Measurements from ENCODE around the gene PRR14.
"Not testable (repeated sequence)": the region's sequence is repeated elsewhere in the genome, so short reads cannot be mapped to it uniquely, and the experiment has no call there.

Gene PRR14

GRCh38 chr16:30633526-30633925 is 17.2 kb upstream of the PRR14 start:
- DNase-seq = no peak

DNA sequence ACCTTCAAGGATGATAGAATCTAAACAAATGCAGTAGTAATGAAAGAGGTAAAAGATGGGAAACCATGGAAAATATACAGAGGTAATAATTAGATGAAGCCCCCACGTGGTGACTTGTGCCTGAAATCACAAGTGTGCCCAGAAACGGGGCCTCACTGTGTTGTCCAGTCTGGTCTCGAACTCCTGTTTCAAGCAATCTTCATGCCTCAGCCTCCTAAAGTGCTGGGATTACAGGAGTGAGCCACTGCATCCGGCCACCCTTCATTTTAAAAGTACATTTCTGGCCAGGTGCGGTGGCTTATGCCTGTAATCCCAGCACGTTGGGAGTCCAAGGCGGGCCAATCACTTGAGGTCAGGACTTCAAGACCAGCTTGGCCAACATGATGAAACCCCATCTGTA is 14.2 kb upstream of the PRR14 start:
- no peak for DNase-seq

DNA sequence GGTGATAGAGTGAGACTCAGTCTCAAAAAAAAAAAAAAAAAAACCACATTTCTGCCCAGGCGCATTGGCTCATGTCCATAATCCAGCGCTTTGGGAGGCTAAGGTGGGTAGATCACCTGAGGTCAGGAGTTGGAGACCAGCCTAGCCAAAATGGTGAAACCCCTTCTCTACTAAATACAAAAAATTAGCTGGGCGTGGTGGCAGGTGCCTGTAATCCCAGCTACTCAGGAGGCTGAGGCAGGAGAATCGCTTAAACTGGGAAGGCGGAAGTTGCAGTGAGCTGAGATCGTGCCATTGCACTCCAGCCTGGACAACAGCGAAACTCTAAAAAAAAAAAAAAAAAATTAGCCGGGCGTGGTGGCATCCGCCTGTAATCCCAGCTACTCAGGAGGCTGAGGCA is 13.6 kb upstream of the PRR14 start:
- not testable (repeated sequence) for DNase-seq

- peak; percentile 66 for DNase-seq
Observed at GRCh38 chr16:30637944-30638343, 12.8 kb upstream of the PRR14 start.

DNA sequence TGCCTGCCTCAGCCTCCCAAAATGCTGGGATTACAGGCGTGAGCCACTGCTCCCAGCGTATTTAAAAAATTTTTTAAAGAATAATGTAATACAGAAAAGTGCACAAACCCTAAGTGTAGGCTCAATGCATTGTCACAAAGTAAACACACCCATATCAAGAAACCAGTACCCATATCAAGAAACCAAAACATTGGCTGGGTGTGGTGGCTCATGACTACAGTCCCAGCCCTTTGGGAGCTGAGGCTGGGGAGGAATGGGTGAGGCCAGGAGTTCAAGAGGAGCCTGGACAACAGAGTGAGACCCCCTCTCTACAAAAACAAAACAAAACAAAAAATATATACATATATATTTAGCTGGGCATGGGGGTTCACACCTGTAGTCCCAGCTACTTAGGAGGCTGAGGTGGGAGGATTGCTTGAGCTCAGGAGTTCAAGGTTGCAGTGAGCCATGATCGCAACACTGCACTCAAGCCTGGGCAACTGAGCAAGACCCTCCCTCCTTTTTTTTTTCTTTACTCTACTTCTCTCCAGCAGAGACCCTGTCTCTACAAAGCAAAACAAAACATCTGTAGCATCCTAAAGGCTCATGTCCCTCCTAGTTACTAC is 9.3 kb upstream of the PRR14 start:
- DNase-seq = no peak

GRCh38 chr16:30644334-30644830 is 6.4 kb upstream of the PRR14 start:
- no peak for DNase-seq

DNA sequence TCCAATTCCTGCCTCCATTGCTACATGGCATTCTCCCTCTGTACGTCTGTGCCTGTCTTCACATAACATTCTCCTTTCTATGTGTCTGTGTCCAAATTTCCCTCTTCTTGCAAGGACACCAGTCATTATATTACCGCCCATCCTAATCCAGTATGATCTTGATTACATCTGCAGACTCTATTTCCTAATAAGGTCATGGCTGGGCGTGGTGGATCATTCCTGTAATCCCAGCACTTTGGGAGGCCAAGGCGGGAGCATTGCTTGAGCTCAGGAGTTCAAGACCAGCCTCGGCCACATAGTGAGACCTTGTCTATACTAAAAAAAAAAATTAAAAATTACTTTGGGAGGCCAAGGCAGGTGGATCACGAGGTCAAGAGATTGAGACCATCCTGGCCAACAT is 5.0 kb upstream of the PRR14 start:
- no peak for DNase-seq

- DNase-seq = no peak
Observed at GRCh38 chr16:30647274-30647571, 3.5 kb upstream of the PRR14 start.

- peak; percentile 48 for DNase-seq
Observed at GRCh38 chr16:30649725-30650368, 913 bp upstream of the PRR14 start.

GRCh38 chr16:30651124-30652004 is 604 bp downstream of the PRR14 start:
- peak; percentile 86 for DNase-seq

- DNase-seq = no peak
Observed at GRCh38 chr16:30652005-30652296, 1.2 kb downstream of the PRR14 start.

DNA sequence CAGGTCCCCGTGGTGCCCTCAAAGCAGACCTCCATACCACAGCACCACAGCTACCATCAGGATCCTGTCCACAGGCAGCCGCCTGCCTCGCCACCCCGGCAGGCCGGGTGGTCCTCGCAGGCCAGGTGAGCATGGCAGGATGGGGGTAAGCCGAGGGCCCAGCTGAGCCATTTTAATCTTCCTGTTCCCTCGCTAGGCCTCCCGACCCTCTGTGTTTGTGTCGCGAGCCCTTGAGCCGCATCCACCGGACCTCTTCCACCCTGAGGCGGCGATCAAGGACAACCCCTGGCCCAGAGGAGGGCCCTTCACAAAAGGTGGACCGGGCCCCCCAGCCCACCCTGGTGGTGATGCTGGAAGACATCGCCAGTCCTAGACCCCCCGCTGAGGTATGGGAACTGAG is 2.0 kb downstream of the PRR14 start:
- no peak for DNase-seq

- DNase-seq = no peak
Observed at GRCh38 chr16:30654856-30655255, 4.1 kb downstream of the PRR14 start.

DNA sequence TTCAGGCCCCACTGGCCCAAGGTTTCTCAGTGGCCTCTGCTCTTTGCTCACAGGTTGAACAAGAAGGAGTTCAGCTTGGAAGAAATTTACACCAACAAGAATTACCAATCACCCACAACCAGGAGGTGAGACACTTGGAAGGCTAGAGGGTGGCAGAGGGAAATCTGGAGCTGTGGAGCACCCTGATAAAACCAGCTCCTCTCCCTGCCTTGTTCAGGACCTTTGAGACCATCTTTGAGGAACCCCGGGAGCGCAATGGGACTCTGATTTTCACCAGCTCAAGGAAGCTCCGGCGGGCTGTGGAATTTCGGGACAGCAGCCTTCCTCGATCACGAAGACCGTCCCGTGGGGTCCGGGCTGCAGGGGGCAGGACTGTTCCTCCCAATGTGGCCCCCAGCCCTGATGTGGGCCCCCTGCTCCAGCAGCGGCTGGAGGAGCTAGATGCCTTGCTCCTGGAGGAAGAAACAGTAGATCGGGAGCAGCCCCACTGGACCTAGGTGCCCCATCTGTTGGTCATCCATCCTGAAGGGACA is 5.1 kb downstream of the PRR14 start:
- no peak for DNase-seq

GRCh38 chr16:30656388-30656787 is 5.6 kb downstream of the PRR14 start:
- DNase-seq = no peak

DNA sequence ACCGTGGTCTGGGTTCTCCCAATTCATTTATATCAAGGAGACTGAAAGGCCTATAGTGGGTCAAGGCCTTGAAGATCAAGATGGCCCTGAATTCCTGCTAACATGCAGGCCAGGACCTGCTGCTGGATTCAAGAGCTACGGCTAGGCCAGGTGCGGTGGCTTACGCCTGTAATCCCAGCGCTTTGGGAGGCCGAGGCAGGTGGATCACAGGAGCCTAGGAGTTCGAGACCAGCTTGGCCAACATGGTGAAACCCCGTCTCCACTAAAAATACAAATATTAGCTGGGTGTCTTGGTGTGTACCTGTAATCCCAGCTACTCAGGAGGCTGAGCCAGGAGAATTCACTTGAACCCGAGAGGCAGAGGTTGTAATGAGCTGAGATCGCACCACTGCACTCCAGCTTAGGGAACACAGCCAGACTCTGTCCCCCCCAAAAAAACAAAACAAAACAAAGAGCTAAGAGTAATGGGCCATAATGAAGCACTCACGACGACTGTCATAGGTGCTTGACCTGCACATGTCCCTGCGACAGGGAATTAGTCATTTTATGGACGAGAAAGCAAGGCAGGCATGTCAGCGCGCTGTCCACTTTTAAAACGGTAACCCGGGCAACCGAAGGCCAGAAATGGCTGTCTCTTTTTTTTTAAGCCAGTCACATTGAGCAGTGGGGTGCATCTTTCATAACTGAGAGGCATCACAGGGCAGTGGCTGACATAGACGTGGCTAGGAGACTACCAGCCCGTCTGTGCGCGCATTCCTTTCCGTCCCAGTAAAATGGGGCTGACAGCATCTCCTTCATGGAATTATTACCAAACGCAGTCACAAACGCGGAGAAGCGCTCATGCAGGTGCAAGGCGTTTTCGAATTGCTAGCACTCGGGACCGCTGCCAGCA is 6.5 kb downstream of the PRR14 start:
- no peak for DNase-seq

- DNase-seq = peak; percentile 100
Observed at GRCh38 chr16:30657866-30658730, 7.3 kb downstream of the PRR14 start, which contains the start of gene FBRS. FBRS (plus strand) TSS chr16:30658431; CDS start chr16:30659519, 1,088 bp downstream.

GRCh38 chr16:30658731-30659506 is 8.2 kb downstream of the PRR14 start:
- peak; percentile 97 for DNase-seq

GRCh38 chr16:30659507-30660423 is 9.0 kb downstream of the PRR14 start:
- DNase-seq = peak; percentile 81

Measured in CD4-positive, alpha-beta T cell treated with Interleukin-17A for 1 hour (primary cell).